K562 treated with DMSO at 1 percent for 48 hours (cell line): ENCODE data around the gene BBX. TPM values are rescaled to one million over a fixed set of nuclear protein-coding genes. Genes with fewer than 3 reads are reported as not detected.

Source experiments
- total RNA-seq: library from RNA; unstranded; fragments of 300-600 nt; gene quantifications from 2 replicates; pipeline ENCODE4 v1.2.3, GENCODE V29; 2022; ENCODE audit warnings: low replicate concordance; ENCODE audit errors: extremely low read depth

BBX gene
- total RNA-seq: not detected in 2 replicates

GRCh38 chr3:107522510-107523288, at the start of gene BBX:
Gene BBX, plus strand, starts transcription at chr3:107522962. Its CDS starts 187,499 bp downstream, at chr3:107710461.

Other genes starting within 250 kb of the BBX start
- gene CCDC54, start 145.5 kb upstream of the BBX start, total RNA-seq: not detected in 2 replicates